Neural cell (in vitro differentiated cells): ENCODE measurements around the gene LEF1. TPM values are rescaled to one million over a fixed set of nuclear protein-coding genes. Genes with fewer than 3 reads are reported as not detected.

Experiments
- H2AFZ ChIP-seq: fragments of 200-600, 300-800 bp; sonication (generic), shearing (Covaris generic); 2 replicates; pipeline ENCODE4 v1.6.0; 2014; ENCODE audit warnings: low read depth, mild to moderate bottlenecking, antibody characterized with exemption, low read length, moderate library complexity
- H3F3A ChIP-seq: fragments of 200-600 bp; shearing (Covaris generic); 2 replicates; pipeline ENCODE4 v1.6.1; 2016; ENCODE audit warnings: mild to moderate bottlenecking, moderate library complexity, mixed read lengths, antibody characterized with exemption, low read length; ENCODE audit not compliant: insufficient read depth, poor library complexity, severe bottlenecking
- H3K27ac ChIP-seq: fragments of 200-600, 300-800 bp; sonication (generic), shearing (Covaris generic); 2 replicates; pipeline ENCODE4 v1.5.1; 2014; ENCODE audit warnings: mild to moderate bottlenecking, low read length, moderate library complexity
- H3K27me3 ChIP-seq: fragments of 300-800, 200-600 bp; sonication (generic), shearing (Covaris generic); 2 replicates; pipeline ENCODE4 v1.6.0; 2014; ENCODE audit warnings: mild to moderate bottlenecking, low read depth, low read length, moderate library complexity; ENCODE audit not compliant: insufficient read depth
- H3K36me3 ChIP-seq: fragments of 300-800, 200-600 bp; sonication (generic), shearing (Covaris generic); 2 replicates; pipeline ENCODE4 v1.5.1; 2014; ENCODE audit warnings: mild to moderate bottlenecking, antibody characterized with exemption, low read length, moderate library complexity; ENCODE audit not compliant: insufficient read depth
- H3K4me2 ChIP-seq: fragments of 300-800, 200-600 bp; sonication (generic), shearing (Covaris generic); 2 replicates; pipeline ENCODE4 v1.6.0; 2014; ENCODE audit warnings: mild to moderate bottlenecking, low read length
- H3K4me3 ChIP-seq: fragments of 300-800, 200-600 bp; sonication (generic), shearing (Covaris generic); 2 replicates; pipeline ENCODE4 v1.5.1; 2014; ENCODE audit warnings: mild to moderate bottlenecking, low read length, moderate library complexity
- H3K79me2 ChIP-seq: fragments of 200-600 bp; shearing (Covaris generic); replicated peaks from 2 replicates; pipeline ENCODE4 v1.6.0; 2014; ENCODE audit warnings: mild to moderate bottlenecking, low read length, moderate library complexity; ENCODE audit not compliant: insufficient read depth
- H3K9ac ChIP-seq: fragments of 300-800, 200-600 bp; sonication (generic), shearing (Covaris generic); 2 replicates; pipeline ENCODE4 v1.6.1; 2016; ENCODE audit warnings: mild to moderate bottlenecking, low read length, mixed read lengths
- H3K9me2 ChIP-seq: fragments of 200-600 bp; shearing (Covaris generic); 2 replicates; pipeline ENCODE4 v1.6.1; 2016; ENCODE audit warnings: mild to moderate bottlenecking, low read length, mixed read lengths; ENCODE audit not compliant: insufficient read depth
- H3K9me3 ChIP-seq: fragments of 200-600, 300-800 bp; sonication (generic), shearing (Covaris generic); 2 replicates; pipeline ENCODE4 v1.6.1; 2016; ENCODE audit warnings: mild to moderate bottlenecking, mixed run types, low read length, moderate library complexity, mixed read lengths
- H4K20me1 ChIP-seq: fragments of 200-600 bp; shearing (Covaris generic); 2 replicates; pipeline ENCODE4 v1.6.1; 2016; ENCODE audit warnings: mild to moderate bottlenecking, mixed run types; ENCODE audit not compliant: insufficient read depth
- CTCF ChIP-seq: fragments of 450-650 bp; IDR thresholded peaks from 2 replicates; pipeline ENCODE4 v1.5.1; 2014; ENCODE audit warnings: antibody characterized with exemption, mild to moderate bottlenecking, moderate library complexity; ENCODE audit not compliant: poor library complexity, severe bottlenecking
- EZH2 ChIP-seq: fragments of 200-600, 300-800 bp; shearing (Covaris generic), sonication (generic); IDR thresholded peaks from 2 replicates; pipeline ENCODE4 v1.6.1; 2014; ENCODE audit warnings: antibody characterized with exemption, low read length, borderline replicate concordance, mild to moderate bottlenecking; ENCODE audit not compliant: insufficient read depth, poor library complexity, severe bottlenecking
- MXI1 ChIP-seq: fragments of 450-650 bp; conservative IDR thresholded peaks from 2 replicates; pipeline ENCODE4 v1.6.1; 2014; ENCODE audit warnings: antibody characterized with exemption, mild to moderate bottlenecking; ENCODE audit not compliant: poor library complexity, severe bottlenecking
- POLR2AphosphoS5 ChIP-seq: IDR thresholded peaks from 2 replicates; pipeline ENCODE4 v1.6.1; 2012
- RAD21 ChIP-seq: fragments of 450-650 bp; conservative IDR thresholded peaks from 2 replicates; pipeline ENCODE4 v1.6.1; 2014; ENCODE audit warnings: antibody characterized with exemption, mild to moderate bottlenecking, moderate library complexity
- REST ChIP-seq: IDR thresholded peaks from 2 replicates; pipeline ENCODE4 v1.6.1; 2012; ENCODE audit warnings: borderline replicate concordance
- SMC3 ChIP-seq: fragments of 450-650 bp; conservative IDR thresholded peaks from 2 replicates; pipeline ENCODE4 v1.6.1; 2014; ENCODE audit warnings: antibody characterized with exemption, mild to moderate bottlenecking, moderate library complexity; ENCODE audit not compliant: poor library complexity
- TAF1 ChIP-seq: IDR thresholded peaks from 2 replicates; pipeline ENCODE4 v1.6.1; 2012; ENCODE audit warnings: low read depth
- polyA plus RNA-seq: library from polyadenylated mRNA; depleted of rRNA; stranded (reverse); fragments of >200 nt; gene quantifications from 2 replicates; pipeline ENCODE4 v1.2.3, GENCODE V29; 2014

Gene LEF1
- polyA plus RNA-seq, 1 donor from 2014 or later = 0.78 TPM

- peak overlapping the region; percentile 13 for H3K9ac ChIP-seq
- TF ChIP-seq MXI1 = no peak
- TF ChIP-seq CTCF = peak; percentile 14
- peak overlapping the region; percentile 12 for H2AFZ ChIP-seq
- H3K27me3 ChIP-seq = no peaks in the 10 kb centered on the region
- no peaks in the 10 kb centered on the region for H3F3A ChIP-seq
- H3K36me3 ChIP-seq = no peaks in the 10 kb centered on the region
- peak overlapping the region; percentile 19 for H3K4me2 ChIP-seq
- H3K4me3 ChIP-seq = peak overlapping the region; percentile 41
- H3K27ac ChIP-seq = peak overlapping the region; percentile 43
- no peaks in the 10 kb centered on the region for H3K9me3 ChIP-seq
- H3K9me2 ChIP-seq = no peaks in the 10 kb centered on the region
- H3K79me2 ChIP-seq = no peaks in the 10 kb centered on the region
- H4K20me1 ChIP-seq = no peaks in the 10 kb centered on the region
These were observed 125.2 kb downstream of the LEF1 start for GRCh38 chr4:108043526-108043925.

- Histone ChIP-seq H3K9me2 (no peaks in the 10 kb centered on the region), H3K9me3 (no peaks in the 10 kb centered on the region), H3K4me3 (peak overlapping the region; percentile 41), H4K20me1 (no peaks in the 10 kb centered on the region), H2AFZ (no peak overlapping the region), H3K9ac (no peak overlapping the region), H3F3A (no peaks in the 10 kb centered on the region), H3K36me3 (no peaks in the 10 kb centered on the region), H3K4me2 (no peak overlapping the region), H3K27ac (peak overlapping the region; percentile 43), H3K79me2 (no peaks in the 10 kb centered on the region), H3K27me3 (no peaks in the 10 kb centered on the region)
- peak; percentile 46 for TF ChIP-seq RAD21
- TF ChIP-seq REST = no peak
- TF ChIP-seq EZH2 = no peak
- TF ChIP-seq CTCF = peak; percentile 43
These were observed 125.8 kb downstream of the LEF1 start for GRCh38 chr4:108042927-108043326.

GRCh38 chr4:108037884-108038283 lies 130.8 kb downstream of the LEF1 start:
- H2AFZ ChIP-seq = no peak overlapping the region
- no peaks in the 10 kb centered on the region for H3F3A ChIP-seq
- H3K4me2 ChIP-seq = no peak overlapping the region
- H3K9ac ChIP-seq = no peak overlapping the region
- no peaks in the 10 kb centered on the region for H3K79me2 ChIP-seq
- no peaks in the 10 kb centered on the region for H3K27me3 ChIP-seq
- peaks cover 6% of the 10 kb centered on the region for H3K36me3 ChIP-seq
- no peaks in the 10 kb centered on the region for H4K20me1 ChIP-seq
- no peaks in the 10 kb centered on the region for H3K9me3 ChIP-seq
- no peak overlapping the region for H3K27ac ChIP-seq
- no peaks in the 10 kb centered on the region for H3K9me2 ChIP-seq
- no peak overlapping the region for H3K4me3 ChIP-seq
- TF ChIP-seq POLR2AphosphoS5 (no peak), TAF1 (no peak), MXI1 (no peak), REST (no peak), EZH2 (no peak), SMC3 (no peak), RAD21 (no peak), CTCF (no peak)
